SK-N-DZ (cell line): Measurements from ENCODE around the gene DNASE1L3.

ENCODE experiments used
- DNase-seq: peaks from one replicate; pipeline ENCODE4 v3.0.0-alpha.2; 2015; ENCODE audit warnings: low spot score

The DNASE1L3 gene

DNA sequence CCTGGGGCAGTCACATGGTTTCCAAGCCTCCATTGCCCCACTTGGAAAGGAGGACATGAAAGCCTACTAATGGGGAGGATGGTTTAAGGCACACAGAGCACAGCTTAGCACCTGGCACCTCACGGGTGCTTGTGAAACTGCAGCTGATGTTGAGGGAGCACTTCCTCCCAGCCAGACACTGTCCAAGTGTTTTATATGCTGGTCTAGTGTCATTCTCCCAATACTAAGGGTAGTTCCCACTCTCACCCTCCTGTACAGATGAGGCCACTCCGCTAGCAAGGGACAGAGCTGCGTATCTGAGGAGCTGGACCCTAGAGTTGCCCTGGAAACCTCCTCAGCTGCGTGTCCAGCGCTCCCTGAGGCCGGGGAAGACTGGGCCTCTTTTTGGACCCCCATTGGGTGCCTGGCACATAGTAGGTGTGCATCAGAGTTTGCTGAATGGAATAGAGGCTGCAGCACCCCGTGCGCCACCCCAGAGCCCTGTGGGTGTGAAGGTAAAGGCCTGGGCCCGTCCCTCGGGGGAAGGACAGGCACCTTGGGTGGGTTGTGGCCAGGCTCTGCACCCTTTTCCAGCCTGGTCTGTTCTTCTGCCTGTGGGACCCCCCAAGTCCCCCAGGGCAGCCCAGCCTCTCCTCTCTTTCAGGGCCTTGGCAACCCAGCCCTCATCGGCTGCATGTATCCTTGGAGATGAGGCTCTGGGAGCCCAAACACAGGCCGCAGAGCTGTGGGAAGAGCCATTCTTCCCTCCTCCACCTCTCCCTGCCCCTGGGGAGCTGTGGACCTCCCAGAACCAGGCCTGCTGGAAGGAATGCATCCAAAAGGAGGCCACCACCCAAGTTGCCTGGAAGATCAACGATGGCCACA, 31.3 kb downstream of the DNASE1L3 start:
- no peak for DNase-seq

DNA sequence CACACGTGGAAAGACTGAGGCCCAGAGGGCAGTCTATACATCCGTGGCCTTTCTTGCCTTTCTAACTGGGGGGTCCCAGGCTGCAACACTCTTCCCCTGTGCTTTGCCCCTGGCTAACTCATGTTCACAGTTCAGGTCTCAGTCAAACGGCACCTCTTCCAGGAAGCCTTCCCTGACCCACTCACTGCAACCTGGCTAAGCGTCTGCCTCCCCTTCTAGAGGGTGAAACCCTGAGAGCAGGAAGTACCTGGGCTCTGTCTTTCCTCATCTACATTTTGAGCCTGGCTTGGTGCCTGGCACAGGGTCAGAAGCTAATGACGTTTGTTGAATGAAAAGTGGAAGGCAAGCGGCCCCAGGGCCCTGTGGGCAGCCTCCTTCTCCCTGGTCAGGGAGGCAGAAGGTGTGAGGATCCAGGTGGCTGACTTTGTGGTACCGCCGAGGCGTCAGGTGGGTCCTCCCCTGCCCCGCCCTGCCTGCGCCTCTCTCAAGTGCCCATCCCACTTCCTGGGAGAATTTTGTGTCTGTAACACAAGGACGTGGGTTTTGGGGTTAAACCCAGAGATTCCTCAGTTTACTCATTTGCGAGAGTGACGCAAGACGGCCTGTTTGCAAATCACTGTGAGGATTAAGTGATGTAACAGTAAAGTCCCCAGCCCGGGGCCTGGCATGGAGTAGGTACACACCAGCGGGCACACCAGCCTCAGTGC, 32.1 kb downstream of the DNASE1L3 start:
- DNase-seq, result no peak

DNA sequence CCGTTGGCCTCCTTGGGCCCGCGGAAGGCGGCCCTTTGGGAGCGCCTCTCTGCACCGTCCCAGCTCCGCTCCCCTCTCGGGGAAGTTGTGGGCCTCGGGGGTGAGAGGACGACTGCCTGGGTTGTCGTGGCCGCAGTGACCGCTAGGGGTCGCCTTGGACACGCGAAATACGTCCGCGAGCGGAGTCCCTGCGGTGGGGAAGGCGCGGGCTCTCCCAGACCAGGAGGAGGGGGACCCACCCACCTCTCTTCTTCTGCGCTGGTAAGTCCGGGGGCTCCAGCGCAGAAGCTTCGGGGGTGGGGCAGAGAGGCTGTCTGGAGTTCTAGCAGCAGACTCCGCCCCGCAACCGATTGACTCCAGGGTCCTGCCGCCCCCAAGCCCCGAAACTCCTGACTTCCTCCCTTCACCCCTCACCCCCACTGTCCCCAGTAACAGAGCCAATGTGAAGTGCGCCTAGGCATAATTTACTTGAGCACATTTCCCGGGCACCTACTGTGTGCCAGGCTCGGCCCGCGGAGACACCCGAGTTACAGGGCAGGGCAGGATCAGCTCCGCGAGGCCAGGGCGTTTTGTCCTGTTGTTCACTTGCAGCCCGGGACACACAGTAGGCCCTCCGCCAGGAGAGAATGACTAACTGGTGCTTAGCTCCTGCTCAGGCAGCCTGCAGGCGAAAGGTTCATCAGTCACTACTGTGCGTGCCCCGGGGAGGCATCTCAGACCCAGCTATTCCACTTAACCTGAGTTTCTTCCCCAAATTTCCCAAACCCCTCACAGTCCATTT, 32.8 kb downstream of the DNASE1L3 start:
- peak; percentile 77 for DNase-seq

DNA sequence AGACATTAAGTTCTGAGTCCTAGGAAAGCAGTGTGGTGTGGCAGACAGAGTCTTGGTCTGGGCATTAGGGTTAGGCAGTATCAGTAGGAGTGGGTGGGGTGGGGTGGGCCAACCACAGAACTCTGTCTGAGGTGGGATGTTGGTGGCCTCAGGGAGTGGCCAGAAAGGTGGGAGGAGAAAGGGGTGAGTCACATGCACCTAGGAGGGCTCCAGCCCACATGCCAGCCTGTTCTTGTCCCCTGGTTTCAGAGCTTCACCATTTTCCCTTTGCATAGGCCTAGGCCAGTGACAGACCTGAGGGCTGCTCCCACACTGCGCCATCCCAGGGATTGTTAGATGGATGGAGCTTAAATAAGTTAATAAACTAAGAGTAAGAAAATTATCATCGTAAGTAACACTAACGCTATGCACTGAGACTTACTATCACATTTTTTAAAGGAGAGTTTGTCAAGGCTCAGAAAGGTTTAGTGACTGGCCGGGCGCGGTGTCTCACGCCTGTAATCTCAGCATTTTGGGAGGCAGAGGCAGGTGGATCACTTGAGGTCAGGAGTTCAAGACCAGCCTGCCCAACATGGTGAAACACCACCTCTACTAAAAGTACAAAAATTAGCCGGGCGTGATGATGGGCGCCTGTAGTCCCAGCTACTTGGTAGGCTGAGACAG, 33.8 kb downstream of the DNASE1L3 start:
- no peak for DNase-seq

DNA sequence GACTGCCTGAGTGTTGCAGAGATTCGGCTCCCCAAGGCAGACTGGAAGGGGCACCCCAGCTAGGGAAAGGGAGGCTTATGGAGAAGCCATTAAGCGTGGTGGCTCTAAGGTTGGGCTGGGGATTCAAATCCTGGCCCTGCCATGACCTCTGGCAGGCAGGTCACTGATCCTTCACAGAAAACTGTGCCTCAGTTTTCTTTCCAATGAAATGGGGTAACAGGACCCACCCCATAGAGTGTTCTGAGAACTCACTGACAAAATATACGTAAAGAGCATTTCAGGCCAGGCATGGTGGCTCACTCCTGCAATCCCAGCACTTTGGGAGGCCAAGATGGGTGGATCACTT, 34.6 kb downstream of the DNASE1L3 start:
- no peak for DNase-seq

DNA sequence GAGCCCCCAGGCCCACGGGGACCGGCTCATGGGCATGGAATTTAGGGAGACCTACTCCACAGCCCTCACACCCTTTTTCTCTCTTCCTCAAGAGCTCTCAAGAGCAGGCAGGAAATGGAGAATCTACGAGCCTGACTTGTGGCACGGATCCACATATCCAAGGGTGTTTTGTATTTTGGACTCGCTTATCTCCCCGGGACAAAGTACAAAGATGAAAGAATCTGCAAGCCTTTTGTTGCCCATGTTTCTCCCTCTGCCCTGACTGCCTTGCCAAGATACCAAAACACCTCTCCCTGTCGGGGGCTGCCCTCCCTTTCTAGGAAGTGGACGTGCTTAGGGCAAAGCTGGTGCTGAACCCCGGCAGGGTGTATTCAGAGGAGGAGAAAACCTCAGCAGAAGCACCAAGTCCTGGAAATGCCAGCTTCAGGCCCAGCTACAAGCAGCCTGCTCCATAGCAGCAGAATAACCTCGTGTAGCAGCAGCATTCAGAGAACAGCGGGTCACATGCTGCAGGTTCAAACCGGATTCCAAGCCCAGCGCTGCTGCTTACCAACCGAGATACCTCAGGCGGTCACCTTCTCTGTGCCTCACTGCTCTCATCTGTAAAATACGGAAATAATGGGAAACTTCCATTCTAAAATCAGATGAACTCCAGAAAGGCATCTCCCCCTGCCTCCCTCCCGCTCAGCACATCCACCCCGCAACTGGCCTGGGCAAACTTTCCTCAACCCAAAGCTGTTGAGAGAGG, 35.2 kb downstream of the DNASE1L3 start:
- no peak for DNase-seq

DNA sequence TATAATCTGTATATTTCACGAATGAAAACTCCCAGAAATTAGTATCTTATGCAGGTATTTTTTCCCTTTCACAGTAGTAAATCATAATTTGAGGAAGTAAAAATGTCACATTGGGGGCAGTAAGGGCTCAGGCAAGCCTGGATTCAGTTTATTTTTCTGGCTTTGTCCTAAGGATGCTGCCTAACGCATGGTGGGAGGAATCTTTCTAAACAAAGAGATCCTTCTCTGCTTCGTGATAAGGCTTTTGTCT, 35.7 kb downstream of the DNASE1L3 start:
- DNase-seq, result no peak

DNA sequence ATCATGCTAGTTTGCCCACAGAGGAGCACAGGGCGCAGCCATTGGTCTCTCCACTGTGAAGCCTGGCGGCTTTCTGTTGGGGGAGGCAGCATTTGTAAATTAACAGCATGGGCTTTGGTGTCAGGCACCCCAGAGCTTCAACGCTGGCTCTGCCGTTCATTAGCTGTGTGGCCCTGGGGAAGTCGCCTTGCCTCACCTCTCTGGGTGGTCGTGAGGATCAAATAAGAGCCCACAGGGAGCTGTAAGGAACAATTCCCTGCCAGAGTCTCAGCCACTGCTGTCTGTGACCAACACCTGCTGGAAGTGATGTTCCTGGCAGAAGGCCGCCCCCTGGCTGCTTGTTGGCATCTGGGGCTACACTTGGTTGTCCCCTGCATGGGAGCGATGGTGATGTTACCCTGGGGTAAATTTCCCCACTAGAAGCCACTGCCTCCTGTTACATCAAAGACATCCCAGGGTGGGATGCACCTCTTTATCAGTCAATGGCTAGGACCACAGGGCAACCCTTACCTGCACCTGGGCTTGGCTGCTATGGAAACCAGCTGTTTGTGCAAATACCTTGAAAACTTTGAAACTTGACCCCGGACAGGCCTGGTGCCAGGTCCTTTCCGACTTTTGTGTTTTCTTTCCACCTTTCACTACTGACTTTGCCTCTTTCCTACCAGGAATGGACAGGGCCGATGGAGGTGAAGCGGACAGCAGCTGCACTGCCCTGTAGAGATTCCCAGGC, 36.9 kb downstream of the DNASE1L3 start:
- peak; percentile 22 for DNase-seq

DNA sequence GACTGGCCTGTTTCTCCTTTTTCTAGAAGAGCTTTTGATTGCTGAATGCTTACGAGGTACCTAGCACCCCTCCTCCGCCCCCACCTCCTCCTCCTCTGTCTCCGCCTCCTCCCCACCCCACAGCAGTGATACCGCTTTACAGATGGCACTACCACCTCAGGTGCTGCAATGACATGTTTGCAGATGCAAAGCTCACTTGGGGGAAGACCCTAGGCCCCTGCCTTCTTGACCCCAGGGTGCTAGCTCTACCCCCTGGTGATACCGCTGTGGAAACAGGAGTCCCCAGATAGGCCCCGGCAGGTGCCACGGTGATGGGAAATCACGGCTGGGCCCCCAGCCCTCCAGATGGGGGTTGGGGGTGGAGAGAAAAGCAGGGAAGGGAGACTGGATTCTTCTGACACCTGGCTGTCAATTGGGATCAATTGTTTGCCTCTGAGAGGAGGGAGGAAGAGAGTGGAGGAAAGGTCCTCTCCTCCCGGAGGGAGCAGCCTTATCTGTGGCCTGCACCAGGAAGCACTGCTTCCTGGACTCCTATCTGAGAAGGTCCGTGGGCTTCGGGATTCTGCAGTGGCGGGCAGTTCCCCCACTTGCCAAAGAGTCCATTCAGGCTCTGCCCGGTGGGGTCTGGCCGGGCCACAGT, 37.6 kb downstream of the DNASE1L3 start:
- no peak for DNase-seq

DNA sequence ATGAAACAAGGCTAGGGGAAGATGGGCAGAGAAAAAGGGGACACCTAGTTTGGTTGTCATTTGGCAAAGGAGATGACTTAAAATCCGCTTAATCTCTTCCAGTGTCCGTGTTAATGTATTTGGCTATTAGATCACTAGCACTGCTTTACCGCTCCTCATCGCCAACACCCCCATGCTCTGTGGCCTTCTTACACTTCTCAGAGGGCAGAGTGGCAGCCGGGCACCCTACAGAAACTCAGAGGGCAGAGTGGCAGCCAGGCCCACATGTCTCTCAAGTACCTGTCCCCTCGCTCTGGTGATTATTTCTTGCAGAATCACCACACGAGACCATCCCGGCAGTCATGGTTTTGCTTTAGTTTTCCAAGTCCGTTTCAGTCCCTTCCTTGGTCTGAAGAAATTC, 39.6 kb downstream of the DNASE1L3 start:
- no peak for DNase-seq

DNA sequence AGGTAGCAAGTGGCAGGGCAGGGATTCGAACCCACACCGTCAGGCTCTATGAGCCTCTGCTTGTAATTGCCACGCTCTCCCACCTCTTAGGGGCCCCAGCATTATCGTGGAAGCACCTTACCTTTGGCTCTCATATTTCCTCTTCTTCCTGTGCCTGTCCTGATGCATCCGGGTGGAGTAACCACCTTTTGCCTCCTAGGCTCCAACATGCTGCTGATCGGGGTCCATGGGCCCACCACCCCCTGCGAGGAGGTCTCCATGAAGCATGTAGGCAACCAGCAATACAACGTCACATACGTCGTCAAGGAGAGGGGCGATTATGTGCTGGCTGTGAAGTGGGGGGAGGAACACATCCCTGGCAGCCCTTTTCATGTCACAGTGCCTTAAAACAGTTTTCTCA, 40.4 kb downstream of the DNASE1L3 start:
- DNase-seq, result no peak

DNA sequence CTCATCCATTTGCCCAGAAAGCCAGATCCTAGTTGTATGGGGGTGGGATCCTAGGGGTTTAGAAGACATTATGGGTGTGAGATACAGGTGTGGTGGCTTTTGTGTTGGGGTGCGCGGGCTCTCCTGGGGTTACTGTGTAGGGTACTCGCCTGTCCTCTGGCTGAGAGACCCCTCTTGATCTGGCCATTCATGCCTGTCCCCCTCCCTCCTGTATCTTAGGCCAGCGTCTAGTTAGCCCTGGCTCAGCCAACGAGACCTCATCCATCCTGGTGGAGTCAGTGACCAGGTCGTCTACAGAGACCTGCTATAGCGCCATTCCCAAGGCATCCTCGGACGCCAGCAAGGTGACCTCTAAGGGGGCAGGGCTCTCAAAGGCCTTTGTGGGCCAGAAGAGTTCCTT, 41.4 kb downstream of the DNASE1L3 start:
- DNase-seq, result no peak

DNA sequence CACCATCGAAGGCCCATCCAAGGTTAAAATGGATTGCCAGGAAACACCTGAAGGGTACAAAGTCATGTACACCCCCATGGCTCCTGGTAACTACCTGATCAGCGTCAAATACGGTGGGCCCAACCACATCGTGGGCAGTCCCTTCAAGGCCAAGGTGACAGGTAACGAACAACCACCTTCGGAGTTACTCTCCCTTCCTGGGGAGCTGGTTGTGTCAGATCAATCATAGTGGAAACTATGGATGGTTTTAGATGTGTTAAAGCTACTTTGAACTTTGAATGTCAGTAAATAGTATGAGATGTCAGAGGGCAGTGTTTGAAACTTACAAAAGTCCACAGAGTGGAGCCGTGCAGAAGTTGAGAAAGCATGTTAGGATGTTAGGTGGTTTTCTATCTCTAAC, 42.3 kb downstream of the DNASE1L3 start:
- DNase-seq, result no peak

DNA sequence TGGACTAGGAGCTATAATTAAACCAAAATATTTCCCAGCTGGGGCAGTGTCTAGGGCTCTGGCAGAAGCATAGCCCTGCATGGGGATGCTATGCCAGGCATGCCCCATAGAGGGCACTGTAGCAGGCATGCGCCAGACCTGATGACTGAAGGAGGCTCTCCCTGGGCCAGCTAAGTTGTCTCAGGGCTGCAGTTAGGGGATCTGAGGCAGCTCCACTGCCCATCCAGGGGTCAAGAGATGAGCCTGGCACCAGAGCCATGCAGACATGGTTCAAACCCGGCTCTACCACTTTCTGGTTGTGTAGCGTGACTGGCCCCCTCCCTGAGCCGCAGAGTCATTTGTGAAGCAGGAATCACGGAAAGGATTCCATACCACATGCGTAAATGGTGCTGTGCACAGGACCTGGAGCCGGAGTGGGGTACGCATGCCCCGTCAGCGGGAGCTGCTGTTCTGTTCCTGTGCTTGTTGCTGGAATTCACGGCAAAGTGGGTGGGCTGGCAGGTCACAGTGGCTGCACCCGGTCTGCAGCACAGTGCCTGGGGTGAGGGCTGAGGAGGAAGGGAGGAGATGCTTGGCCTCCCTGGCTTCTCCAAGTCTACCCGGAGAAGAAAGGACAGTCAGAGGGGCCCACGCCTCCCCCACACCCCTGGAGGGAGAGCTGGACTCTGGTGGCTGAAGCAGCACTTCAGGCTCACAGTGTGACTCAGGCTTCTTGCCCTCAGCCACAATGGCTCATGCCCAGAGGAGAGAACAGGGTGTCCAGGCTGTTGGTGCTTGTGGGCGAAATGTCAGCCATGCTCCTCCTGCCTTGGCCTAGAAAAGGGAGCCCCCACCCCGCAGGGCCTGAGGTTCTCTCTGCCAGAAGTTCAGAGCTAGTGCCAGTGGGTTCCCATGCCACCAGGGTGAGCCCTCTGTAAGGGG, 43.1 kb downstream of the DNASE1L3 start:
- DNase-seq, result peak; percentile 29

DNA sequence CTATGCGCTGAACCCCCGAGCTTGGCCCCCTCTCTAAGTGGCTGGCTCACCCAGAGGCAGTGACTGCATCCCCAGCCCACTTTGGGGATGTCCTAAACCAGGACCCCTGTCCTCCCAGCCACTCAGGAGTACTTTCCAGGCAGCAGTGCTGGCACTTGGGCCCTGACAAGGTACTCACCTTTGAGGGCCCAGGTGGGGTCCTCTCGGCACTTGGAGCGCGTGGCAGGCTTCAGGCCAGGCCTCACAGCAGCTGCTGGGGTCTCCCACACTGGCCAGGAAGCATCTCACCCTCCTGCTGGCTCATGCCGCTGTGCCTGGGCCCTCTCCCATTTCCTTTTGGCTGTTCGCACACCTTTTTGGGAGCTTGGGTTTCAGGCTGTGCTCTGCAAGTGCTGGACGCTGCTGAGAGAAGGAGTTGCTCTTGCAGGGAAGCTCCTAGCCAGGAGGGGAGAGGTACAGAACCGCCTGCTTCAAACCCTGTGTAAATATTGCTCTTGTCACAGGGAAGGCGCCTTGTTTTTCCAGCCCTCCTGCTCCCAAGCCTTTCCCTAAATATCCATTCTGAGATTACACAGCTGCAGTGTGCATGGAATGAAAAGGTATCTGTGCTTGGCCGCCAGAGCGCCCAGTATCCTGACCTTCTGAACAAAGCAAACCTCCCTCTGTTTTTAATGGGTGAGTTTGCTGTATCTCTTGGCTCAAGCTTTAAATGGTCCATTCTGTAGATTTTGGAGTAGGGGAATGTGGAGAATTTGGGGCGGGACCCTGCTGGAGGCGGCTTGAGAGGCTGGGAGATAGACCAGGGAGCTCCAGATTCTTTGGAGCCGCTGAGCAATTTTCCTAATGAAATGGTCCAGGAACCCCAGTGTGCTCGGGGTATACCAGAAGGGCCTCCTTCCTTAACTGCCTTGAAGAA, 45.6 kb downstream of the DNASE1L3 start:
- DNase-seq, result no peak

DNA sequence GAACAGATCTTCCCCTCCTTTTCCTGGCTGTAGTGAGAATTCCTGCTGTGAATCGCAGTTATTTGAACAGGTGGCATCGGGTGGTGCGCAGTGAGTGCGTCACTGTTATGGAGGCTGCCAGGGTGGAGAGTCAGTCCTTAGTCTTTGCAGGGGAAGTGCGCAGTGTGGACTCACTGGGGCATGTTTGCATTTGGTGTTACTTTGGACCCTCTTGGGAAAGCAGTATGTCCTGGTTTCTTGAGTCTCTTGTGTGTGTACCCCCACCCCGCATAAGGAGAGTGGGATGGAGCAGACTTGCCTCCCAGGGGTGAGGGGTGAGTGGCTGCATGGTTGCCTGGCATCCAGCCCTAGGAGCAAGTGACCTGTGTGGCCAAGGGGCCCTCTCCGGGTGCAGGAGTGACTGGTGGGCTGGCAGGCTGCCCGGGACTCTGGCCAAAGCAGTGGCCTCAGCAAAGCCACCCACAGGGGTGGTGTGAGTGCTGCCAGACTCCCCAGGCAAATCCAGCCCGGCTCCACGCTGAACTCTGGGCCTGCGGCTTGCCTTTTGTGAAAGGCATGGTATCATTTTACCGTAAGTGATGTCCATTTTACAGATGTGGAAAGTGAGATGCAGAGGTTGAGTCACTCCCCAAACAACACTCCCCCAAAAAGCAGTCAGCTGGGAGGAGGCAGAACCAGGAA, 46.4 kb downstream of the DNASE1L3 start:
- DNase-seq, result no peak

DNA sequence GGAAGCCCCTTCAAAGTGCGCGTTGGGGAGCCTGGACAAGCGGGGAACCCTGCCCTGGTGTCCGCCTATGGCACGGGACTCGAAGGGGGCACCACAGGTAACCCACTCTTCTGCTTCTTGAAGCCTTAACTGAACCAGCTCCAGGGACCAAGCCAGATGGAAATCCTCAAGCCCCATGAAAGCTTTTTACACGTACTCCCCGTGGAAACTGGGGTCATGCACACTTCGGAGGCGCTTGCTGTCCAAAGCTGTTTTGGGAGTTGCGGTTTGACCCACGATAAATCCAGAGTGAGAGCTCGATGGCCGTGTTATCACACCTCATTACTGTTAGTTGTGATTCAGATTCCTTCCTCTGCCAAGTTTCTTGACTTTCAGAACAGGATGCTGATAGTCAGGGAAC, 47.5 kb downstream of the DNASE1L3 start:
- no peak for DNase-seq
